ENCODE results near the gene GAMT. TPM values are rescaled to one million over a fixed set of nuclear protein-coding genes. Genes with fewer than 3 reads are reported as not detected.

GAMT gene
- total and polyA plus RNA-seq, 8 donors = 5.9 to 26.1 (median 23.3) TPM

GRCh38 chr19:1374250-1374577, 27.1 kb downstream of the GAMT start:
- DNase-seq (peak in 1 of 4 donors; percentile 30), ATAC-seq (no peak)
- Histone ChIP-seq H3K36me3 (peaks cover 0 to 74% of the 10 kb centered on the region in 2 donors), H3K27ac (no peak overlapping the region), H3K27me3 (no peaks in the 10 kb centered on the region), H3K4me3 (no peak overlapping the region), H3K4me1 (no peaks in the 10 kb centered on the region), H3K9me3 (no peaks in the 10 kb centered on the region)
- no peak for TF ChIP-seq CTCF (IDR thresholded peaks at IDR 0.05)
- intact Hi-C loops (cut with DNase I) = no loop called here

GRCh38 chr19:1373534-1374249, 27.6 kb downstream of the GAMT start:
- TF ChIP-seq CTCF (IDR thresholded peaks at IDR 0.05) = no peak
- H3K4me1 ChIP-seq = no peaks in the 10 kb centered on the region
- H3K27me3 ChIP-seq = no peaks in the 10 kb centered on the region
- intact Hi-C loops (cut with DNase I) = no loop called here
- no peak overlapping the region for H3K27ac ChIP-seq
- H3K36me3 ChIP-seq = peaks cover 0 to 77% of the 10 kb centered on the region in 2 donors
- ATAC-seq = no peak
- DNase-seq = peak in 1 of 4 donors; percentile 71
- H3K9me3 ChIP-seq = no peaks in the 10 kb centered on the region
- no peak overlapping the region for H3K4me3 ChIP-seq

- Histone ChIP-seq H3K4me1 (peaks cover 0 to 1% of the 10 kb centered on the region in 2 donors), H3K4me3 (no peak overlapping the region), H3K9me3 (no peaks in the 10 kb centered on the region), H3K27me3 (no peaks in the 10 kb centered on the region), H3K36me3 (peaks cover 0 to 76% of the 10 kb centered on the region in 2 donors), H3K27ac (no peak overlapping the region)
- no peak for TF ChIP-seq CTCF (IDR thresholded peaks at IDR 0.05)
- DNase-seq (peak in 1 of 4 donors; percentile 57), ATAC-seq (no peak)
- intact Hi-C loops (cut with DNase I) = no loop called here
Observed at GRCh38 chr19:1373042-1373533, 28.3 kb downstream of the GAMT start.

GRCh38 chr19:1370579-1371361, 30.6 kb downstream of the GAMT start:
- DNase-seq = no peak
- intact Hi-C loops (cut with DNase I) = no loop called here
- H3K36me3 ChIP-seq = peaks cover 0 to 80% of the 10 kb centered on the region in 2 donors

More at GRCh38 chr19:1370579-1371361, 30.6 kb downstream of the GAMT start:
- Histone ChIP-seq H3K27ac (no peak overlapping the region), H3K27me3 (no peaks in the 10 kb centered on the region), H3K9me3 (no peaks in the 10 kb centered on the region), H3K4me3 (no peak overlapping the region), H3K4me1 (peaks cover 0 to 13% of the 10 kb centered on the region in 2 donors)
- TF ChIP-seq CTCF (IDR thresholded peaks at IDR 0.05) = no peak
- ATAC-seq = no peak
